GM12873 (cell line): ENCODE results near the gene BLNK.

Experiments
- CTCF ChIP-seq: IDR thresholded peaks from 2 replicates; pipeline ENCODE4 v1.5.1; 2012; ENCODE audit warnings: low read depth, mild to moderate bottlenecking, moderate library complexity, low read length, control low read depth; ENCODE audit not compliant: insufficient read depth; ENCODE audit errors: missing control alignments

The BLNK gene

GRCh38 chr10:96205580-96205979, 65.8 kb downstream of the BLNK start:
- TF ChIP-seq CTCF = no peak

GRCh38 chr10:96201525-96201924, 69.8 kb downstream of the BLNK start:
- TF ChIP-seq CTCF = no peak

GRCh38 chr10:96188916-96189315, 82.5 kb downstream of the BLNK start:
- no peak for TF ChIP-seq CTCF

- TF ChIP-seq CTCF = no peak
Measured at GRCh38 chr10:96188421-96188820, 82.9 kb downstream of the BLNK start.

GRCh38 chr10:96176985-96177384, 94.4 kb downstream of the BLNK start:
- no peak for TF ChIP-seq CTCF

- TF ChIP-seq CTCF = no peak
Measured at GRCh38 chr10:96172666-96173065, 98.7 kb downstream of the BLNK start.

- TF ChIP-seq CTCF = no peak
Measured at GRCh38 chr10:96170230-96170629, 101.1 kb downstream of the BLNK start.
